H9 (cell line): ENCODE data around the gene GGACT. TPM values are rescaled to one million over a fixed set of nuclear protein-coding genes. Genes with fewer than 3 reads are reported as not detected.

Experiments
- DNase-seq: peaks from one replicate; pipeline ENCODE4 v3.0.0-alpha.2; 2017
- H2AFZ ChIP-seq: one replicate; pipeline ENCODE4 v1.6.1; 2013; ENCODE audit warnings: mild to moderate bottlenecking, low read length, control low read depth, moderate library complexity
- H2AK5ac ChIP-seq: 2 replicates; pipeline ENCODE4 v1.6.1; 2013; ENCODE audit warnings: low read length, control low read depth, mixed read lengths; ENCODE audit not compliant: insufficient read length
- H2BK120ac ChIP-seq: one replicate; pipeline ENCODE4 v1.6.1; 2013; ENCODE audit warnings: low read depth, mild to moderate bottlenecking, low read length, control low read depth, inconsistent platforms; ENCODE audit not compliant: poor library complexity, severe bottlenecking
- H2BK12ac ChIP-seq: 2 replicates; pipeline ENCODE4 v1.6.1; 2013; ENCODE audit warnings: low read length, control low read depth, mixed read lengths, low read depth; ENCODE audit not compliant: insufficient read length
- H2BK15ac ChIP-seq: 2 replicates; pipeline ENCODE4 v1.6.1; 2013; ENCODE audit warnings: low read depth, low read length, control low read depth
- H2BK20ac ChIP-seq: one replicate; pipeline ENCODE4 v1.6.1; 2013; ENCODE audit warnings: low read depth, mild to moderate bottlenecking, low read length, control low read depth, inconsistent platforms; ENCODE audit not compliant: poor library complexity, severe bottlenecking
- H2BK5ac ChIP-seq: 2 replicates; pipeline ENCODE4 v1.6.1; 2013; ENCODE audit warnings: low read length, control low read depth, mixed read lengths; ENCODE audit not compliant: insufficient read length
- H3K14ac ChIP-seq: 2 replicates; pipeline ENCODE4 v1.6.1; 2013; ENCODE audit warnings: low read length, control low read depth; ENCODE audit not compliant: insufficient read depth
- H3K18ac ChIP-seq: 2 replicates; pipeline ENCODE4 v1.6.1; 2013; ENCODE audit warnings: low read depth, mild to moderate bottlenecking, mixed read lengths, low read length, control low read depth; ENCODE audit not compliant: insufficient read length
- H3K23ac ChIP-seq: 2 replicates; pipeline ENCODE4 v1.6.1; 2013; ENCODE audit warnings: low read length, control low read depth, mixed read lengths, low read depth; ENCODE audit not compliant: insufficient read length
- H3K23me2 ChIP-seq: 2 replicates; pipeline ENCODE4 v1.6.1; 2013; ENCODE audit warnings: low read depth, mild to moderate bottlenecking, mixed read lengths, low read length, control low read depth; ENCODE audit not compliant: insufficient read length, poor library complexity, severe bottlenecking
- H3K27ac ChIP-seq: 2 replicates; pipeline ENCODE4 v1.5.1; 2013; ENCODE audit warnings: low read length, control low read depth, mixed read lengths, low read depth; ENCODE audit not compliant: insufficient read length
- H3K27me3 ChIP-seq: 2 replicates; pipeline ENCODE4 v1.6.1; 2013; ENCODE audit warnings: low read length, control low read depth, inconsistent platforms; ENCODE audit not compliant: insufficient read depth
- H3K4ac ChIP-seq: 2 replicates; pipeline ENCODE4 v1.6.1; 2013; ENCODE audit warnings: low read depth, mild to moderate bottlenecking, control low read depth, inconsistent platforms, low read length, moderate library complexity
- H3K4me1 ChIP-seq: 2 replicates; pipeline ENCODE4 v1.6.1; 2013; ENCODE audit warnings: low read length, control low read depth, inconsistent platforms; ENCODE audit not compliant: insufficient read depth
- H3K4me2 ChIP-seq: 2 replicates; pipeline ENCODE4 v1.6.1; 2013; ENCODE audit warnings: low read length, control low read depth, mixed read lengths; ENCODE audit not compliant: insufficient read length, insufficient read depth
- H3K56ac ChIP-seq: 2 replicates; pipeline ENCODE4 v1.6.1; 2013; ENCODE audit warnings: low read depth, mild to moderate bottlenecking, mixed read lengths, low read length, control low read depth; ENCODE audit not compliant: insufficient read length
- H3K79me1 ChIP-seq: 2 replicates; pipeline ENCODE4 v1.6.1; 2013; ENCODE audit warnings: low read depth, mild to moderate bottlenecking, moderate library complexity, low read length, control low read depth, inconsistent platforms; ENCODE audit not compliant: insufficient read depth, poor library complexity, severe bottlenecking
- H3K79me2 ChIP-seq: 2 replicates; pipeline ENCODE4 v1.6.1; 2013; ENCODE audit warnings: low read length, control low read depth, inconsistent platforms; ENCODE audit not compliant: insufficient read depth
- H3K9ac ChIP-seq: 2 replicates; pipeline ENCODE4 v1.6.1; 2013; ENCODE audit warnings: low read length, control low read depth, mixed read lengths; ENCODE audit not compliant: insufficient read length; ENCODE audit errors: extremely low read depth
- H3K9me3 ChIP-seq: one replicate; pipeline ENCODE4 v1.6.1; 2013; ENCODE audit warnings: low read depth, low read length, inconsistent platforms; ENCODE audit not compliant: control insufficient read depth
- H3T11ph ChIP-seq: one replicate; pipeline ENCODE4 v1.6.1; 2013; ENCODE audit warnings: mild to moderate bottlenecking, low read length, control low read depth, inconsistent platforms
- H4K20me1 ChIP-seq: one replicate; pipeline ENCODE4 v1.6.1; 2013; ENCODE audit not compliant: control insufficient read depth, insufficient read length, insufficient read depth
- H4K5ac ChIP-seq: 2 replicates; pipeline ENCODE4 v1.6.1; 2013; ENCODE audit warnings: low read depth, mild to moderate bottlenecking, mixed read lengths, low read length, control low read depth; ENCODE audit not compliant: insufficient read length
- H4K8ac ChIP-seq: replicated peaks from 2 replicates; pipeline ENCODE4 v1.6.1; 2013; ENCODE audit warnings: low read length, control low read depth, mixed read lengths, low read depth; ENCODE audit not compliant: insufficient read length
- H4K91ac ChIP-seq: 2 replicates; pipeline ENCODE4 v1.6.1; 2013; ENCODE audit warnings: low read depth, mild to moderate bottlenecking, moderate library complexity, mixed read lengths, low read length, control low read depth; ENCODE audit not compliant: insufficient read length
- H3K27ac Mint-ChIP-seq, 3 experiments: 2 replicates in 2 of 3; 3 replicates in 1 of 3; pipeline ENCODE4 v1.8.0; 2020 to 2021; ENCODE audit warnings: mixed read lengths in 3 of 3, mild to moderate bottlenecking in 1 of 3, moderate library complexity in 1 of 3
- H3K27me3 Mint-ChIP-seq: 2 replicates; pipeline ENCODE4 v1.8.0; 2021; ENCODE audit warnings: low read depth, mild to moderate bottlenecking, moderate library complexity, mixed read lengths
- H3K36me3 Mint-ChIP-seq, 3 experiments: 2 replicates in 2 of 3; 3 replicates in 1 of 3; pipeline ENCODE4 v1.8.0; 2020 to 2021; ENCODE audit warnings: low read depth in 3 of 3, mixed read lengths in 3 of 3; ENCODE audit not compliant: insufficient read depth in 1 of 3
- H3K4me1 Mint-ChIP-seq, 2 experiments: 2 replicates each; pipeline ENCODE4 v1.8.0; 2020; ENCODE audit warnings: mixed read lengths in 2 of 2
- H3K4me3 Mint-ChIP-seq, 2 experiments: 2 replicates in 1 of 2; 3 replicates in 1 of 2; pipeline ENCODE4 v1.8.0; 2020 to 2021; ENCODE audit warnings: mild to moderate bottlenecking in 2 of 2, mixed read lengths in 2 of 2, moderate library complexity in 1 of 2
- H3K9me3 Mint-ChIP-seq, 2 experiments: 2 replicates in 1 of 2; 3 replicates in 1 of 2; pipeline ENCODE4 v1.8.0; 2020; ENCODE audit warnings: mild to moderate bottlenecking in 2 of 2, mixed read lengths in 2 of 2, moderate library complexity in 1 of 2
- WGBS: extraction: QIAGEN DNeasy Blood & Tissue Kit; methylation state at CpG from one replicate; pipeline ENCODE4 v1.1.7; 2013; ENCODE audit warnings: missing lambda C conversion rate, low lambda C conversion rate, mixed read lengths; ENCODE audit not compliant: insufficient read length; ENCODE audit errors: extremely low coverage; 5-methylcytosine and 5-hydroxymethylcytosine counted together
- total RNA-seq: library from RNA; stranded (reverse); gene quantifications from 2 replicates; pipeline ENCODE4 v1.2.1, GENCODE V29; 2021
- TF ChIP-seq, protein P1 (sequence below): fragments of 200-600 bp; sonication (generic); conservative IDR thresholded peaks from 3 replicates; pipeline ENCODE4 v1.8.0; 2021; ENCODE audit warnings: antibody characterized with exemption, mild to moderate bottlenecking

Gene GGACT
- total RNA-seq, 1 experiment from 2014 or later, result 1.3 TPM

DNA sequence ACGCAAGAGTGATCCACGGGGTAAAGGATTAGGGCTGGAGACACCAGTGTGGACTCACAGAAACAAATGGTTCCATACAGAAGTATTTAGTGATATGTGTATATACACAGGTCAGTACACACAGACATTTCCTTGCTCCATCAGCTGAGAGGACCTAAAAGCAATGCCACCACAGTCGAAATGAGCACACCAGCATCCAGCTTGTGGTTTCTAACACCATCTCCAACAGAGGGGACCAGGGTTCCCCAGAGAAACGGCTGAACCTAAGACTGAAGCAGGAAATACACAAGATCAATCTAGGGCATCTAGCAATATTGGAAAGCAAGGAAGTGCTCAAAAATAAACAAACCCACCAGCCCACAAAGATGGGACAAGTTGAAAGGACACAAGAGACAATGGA lies 7.6 kb downstream of the GGACT start:
- no CpG with 5 or more reads among the region's 4 CpGs for WGBS
- H3K27ac ChIP-seq, result no peak overlapping the region

More for the DNA sequence above, 7.6 kb downstream of the GGACT start:
- no peak overlapping the region for H3K23ac ChIP-seq
- no peak overlapping the region for H3K14ac ChIP-seq
- peaks cover 0 to 3% of the 10 kb centered on the region in 2 experiments; a peak in 1 of 4 replicates for H3K4me1 Mint-ChIP-seq
- no peak overlapping the region for H3T11ph ChIP-seq
- H3K18ac ChIP-seq, result no peak overlapping the region
- peaks cover 17 to 18% of the 10 kb centered on the region in 2 experiments; a peak in 4 of 5 replicates for H3K9me3 Mint-ChIP-seq
- no peak overlapping the region for H3K56ac ChIP-seq
- H3K79me2 ChIP-seq, result no peaks in the 10 kb centered on the region
- no peak overlapping the region for H4K8ac ChIP-seq
- H3K27me3 ChIP-seq, result no peaks in the 10 kb centered on the region
- H4K5ac ChIP-seq, result no peak overlapping the region
- H3K4me3 Mint-ChIP-seq, result no peak overlapping the region
- H3K79me1 ChIP-seq, result no peaks in the 10 kb centered on the region
- no peak overlapping the region for H2BK15ac ChIP-seq
- no peak overlapping the region for H2BK5ac ChIP-seq
- H2BK12ac ChIP-seq, result no peak overlapping the region
- DNase-seq, result no peak
- no peak overlapping the region for H3K4ac ChIP-seq
- no peak overlapping the region for H2AK5ac ChIP-seq
- TF ChIP-seq, protein P1, sequence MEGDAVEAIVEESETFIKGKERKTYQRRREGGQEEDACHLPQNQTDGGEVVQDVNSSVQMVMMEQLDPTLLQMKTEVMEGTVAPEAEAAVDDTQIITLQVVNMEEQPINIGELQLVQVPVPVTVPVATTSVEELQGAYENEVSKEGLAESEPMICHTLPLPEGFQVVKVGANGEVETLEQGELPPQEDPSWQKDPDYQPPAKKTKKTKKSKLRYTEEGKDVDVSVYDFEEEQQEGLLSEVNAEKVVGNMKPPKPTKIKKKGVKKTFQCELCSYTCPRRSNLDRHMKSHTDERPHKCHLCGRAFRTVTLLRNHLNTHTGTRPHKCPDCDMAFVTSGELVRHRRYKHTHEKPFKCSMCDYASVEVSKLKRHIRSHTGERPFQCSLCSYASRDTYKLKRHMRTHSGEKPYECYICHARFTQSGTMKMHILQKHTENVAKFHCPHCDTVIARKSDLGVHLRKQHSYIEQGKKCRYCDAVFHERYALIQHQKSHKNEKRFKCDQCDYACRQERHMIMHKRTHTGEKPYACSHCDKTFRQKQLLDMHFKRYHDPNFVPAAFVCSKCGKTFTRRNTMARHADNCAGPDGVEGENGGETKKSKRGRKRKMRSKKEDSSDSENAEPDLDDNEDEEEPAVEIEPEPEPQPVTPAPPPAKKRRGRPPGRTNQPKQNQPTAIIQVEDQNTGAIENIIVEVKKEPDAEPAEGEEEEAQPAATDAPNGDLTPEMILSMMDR, result no peak
- H3K36me3 Mint-ChIP-seq, result peaks cover 17 to 29% (median 17%) of the 10 kb centered on the region in 3 experiments
- H3K4me2 ChIP-seq, result no peak overlapping the region
- H3K23me2 ChIP-seq, result no peaks in the 10 kb centered on the region
- no peaks in the 10 kb centered on the region; the same call in none of the 2 replicates for H3K27me3 Mint-ChIP-seq
- H2BK120ac ChIP-seq, result no peak overlapping the region
- no peaks in the 10 kb centered on the region for H3K4me1 ChIP-seq
- H3K27ac Mint-ChIP-seq, result no peak overlapping the region
- H3K9ac ChIP-seq, result no peak overlapping the region
- H3K9me3 ChIP-seq, result peaks cover 8% of the 10 kb centered on the region
- H4K20me1 ChIP-seq, result no peaks in the 10 kb centered on the region
- no peak overlapping the region for H4K91ac ChIP-seq
- H2BK20ac ChIP-seq, result no peak overlapping the region
- no peak overlapping the region for H2AFZ ChIP-seq
